VCaP (cell line): ENCODE data around the gene PPP6C.
"Not testable (repeated sequence)": the region's sequence is repeated elsewhere in the genome, so short reads cannot be mapped to it uniquely, and the experiment has no call there.

Source experiments
- H3K27ac ChIP-seq: fragments of 450-650 bp; 2 replicates; pipeline ENCODE4 v1.5.1; 2017
- TF ChIP-seq, protein P1 (sequence below): fragments of 450-650 bp; conservative IDR thresholded peaks from 2 replicates; pipeline ENCODE4 v1.5.1; 2017; ENCODE audit warnings: mild to moderate bottlenecking, moderate library complexity

Gene PPP6C

DNA sequence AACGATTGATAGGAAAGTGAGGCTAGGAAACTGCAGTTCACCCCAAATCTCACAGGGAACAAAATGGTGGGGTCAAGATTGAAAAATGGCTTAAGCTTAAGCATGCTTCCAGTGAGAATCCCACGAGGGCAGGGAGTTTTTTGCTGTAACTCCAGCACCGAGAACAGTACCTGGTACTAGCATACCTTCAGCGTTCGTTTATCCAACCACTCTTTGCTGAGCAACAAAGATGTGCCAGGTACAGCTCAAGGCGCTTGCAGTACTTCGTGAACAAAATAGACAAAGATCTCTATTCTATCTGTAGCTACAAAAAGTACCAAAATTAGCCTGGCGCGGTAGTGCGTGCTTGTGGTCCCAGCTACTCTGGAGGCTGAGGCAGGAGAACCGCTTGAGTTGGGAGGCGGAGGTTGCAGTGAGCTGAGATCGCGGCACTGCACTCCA is 778 bp upstream of the PPP6C start:
- TF ChIP-seq, protein P1, sequence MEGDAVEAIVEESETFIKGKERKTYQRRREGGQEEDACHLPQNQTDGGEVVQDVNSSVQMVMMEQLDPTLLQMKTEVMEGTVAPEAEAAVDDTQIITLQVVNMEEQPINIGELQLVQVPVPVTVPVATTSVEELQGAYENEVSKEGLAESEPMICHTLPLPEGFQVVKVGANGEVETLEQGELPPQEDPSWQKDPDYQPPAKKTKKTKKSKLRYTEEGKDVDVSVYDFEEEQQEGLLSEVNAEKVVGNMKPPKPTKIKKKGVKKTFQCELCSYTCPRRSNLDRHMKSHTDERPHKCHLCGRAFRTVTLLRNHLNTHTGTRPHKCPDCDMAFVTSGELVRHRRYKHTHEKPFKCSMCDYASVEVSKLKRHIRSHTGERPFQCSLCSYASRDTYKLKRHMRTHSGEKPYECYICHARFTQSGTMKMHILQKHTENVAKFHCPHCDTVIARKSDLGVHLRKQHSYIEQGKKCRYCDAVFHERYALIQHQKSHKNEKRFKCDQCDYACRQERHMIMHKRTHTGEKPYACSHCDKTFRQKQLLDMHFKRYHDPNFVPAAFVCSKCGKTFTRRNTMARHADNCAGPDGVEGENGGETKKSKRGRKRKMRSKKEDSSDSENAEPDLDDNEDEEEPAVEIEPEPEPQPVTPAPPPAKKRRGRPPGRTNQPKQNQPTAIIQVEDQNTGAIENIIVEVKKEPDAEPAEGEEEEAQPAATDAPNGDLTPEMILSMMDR: no peak
- peak overlapping the region; percentile 95 for H3K27ac ChIP-seq

DNA sequence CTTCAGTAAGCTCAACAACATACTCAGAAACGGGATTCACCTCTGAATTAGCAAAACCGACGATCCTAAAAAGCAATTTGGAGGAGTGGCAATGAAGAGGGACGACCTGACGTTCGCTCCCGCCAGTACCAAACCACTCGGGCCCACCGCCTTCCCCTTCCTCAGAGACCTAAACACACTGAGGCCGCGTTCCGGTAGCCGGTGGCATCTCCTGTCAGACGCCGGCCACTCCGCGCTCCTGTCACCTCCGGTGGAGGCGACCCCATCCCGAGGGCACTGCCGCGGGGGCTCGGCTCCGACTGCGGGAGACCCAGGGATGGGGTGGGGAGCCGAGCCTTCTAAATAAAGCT is 617 bp downstream of the PPP6C start:
- H3K27ac ChIP-seq: peak overlapping the region; percentile 95
- TF ChIP-seq, protein P1: no peak

DNA sequence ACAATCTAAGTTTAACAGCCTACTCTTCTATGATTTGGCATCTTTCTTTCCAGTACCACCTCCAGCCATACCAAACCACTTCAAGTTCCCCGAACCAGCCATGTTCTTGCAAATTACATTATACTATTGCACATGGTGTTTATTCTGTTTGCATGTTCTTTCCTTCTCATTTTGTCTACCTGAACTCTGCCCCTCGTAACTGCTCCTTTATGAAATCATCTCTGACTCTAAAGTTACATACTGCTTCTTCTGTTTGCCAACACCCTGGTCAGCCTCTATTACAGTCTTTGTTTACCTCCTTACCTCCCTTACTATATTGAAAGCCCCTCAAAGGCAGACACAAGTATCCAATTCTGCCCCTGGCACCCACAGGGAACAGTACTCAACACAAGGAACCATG is 6.0 kb downstream of the PPP6C start:
- TF ChIP-seq, protein P1: no peak
- H3K27ac ChIP-seq: peak overlapping the region; percentile 30

DNA sequence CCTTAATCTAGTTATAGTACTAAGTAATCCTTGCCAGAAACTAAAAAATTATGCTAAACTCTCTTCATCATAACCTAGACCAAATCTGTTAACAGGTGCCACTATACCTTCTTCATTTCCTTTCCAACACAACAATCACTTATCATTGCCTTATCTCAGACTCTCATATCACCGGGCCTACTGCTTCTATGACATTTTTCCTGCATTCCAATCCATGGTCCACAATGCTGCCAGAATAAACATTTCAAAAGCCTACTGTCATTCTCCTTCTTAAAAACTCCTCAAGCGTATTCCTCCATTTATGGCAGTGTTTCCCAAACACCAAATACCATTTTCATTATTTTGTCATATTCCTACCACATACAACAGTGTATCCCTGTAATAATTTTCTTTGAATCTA is 6.5 kb downstream of the PPP6C start:
- TF ChIP-seq, protein P1: no peak
- no peak overlapping the region; the same call in 1 of the 2 replicates for H3K27ac ChIP-seq

DNA sequence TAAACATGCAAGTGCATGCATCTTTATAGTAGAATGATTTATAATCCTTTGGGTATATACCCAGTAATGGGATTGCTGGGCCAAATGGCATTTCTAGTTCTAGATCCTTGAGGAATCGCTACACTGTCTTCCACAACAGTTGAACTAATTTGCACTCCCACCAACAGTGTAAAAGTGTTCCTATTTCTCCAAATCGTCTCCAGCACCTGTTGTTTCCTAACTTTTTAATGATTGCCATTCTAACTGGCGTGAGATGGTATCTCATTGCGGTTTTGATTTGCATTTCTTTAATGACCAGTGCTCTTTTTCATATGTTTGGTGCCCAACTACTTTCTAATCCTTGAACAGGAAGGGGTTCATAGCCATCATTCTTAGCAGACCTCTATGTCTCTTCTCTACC is 7.8 kb downstream of the PPP6C start:
- H3K27ac ChIP-seq: not testable (repeated sequence)

DNA sequence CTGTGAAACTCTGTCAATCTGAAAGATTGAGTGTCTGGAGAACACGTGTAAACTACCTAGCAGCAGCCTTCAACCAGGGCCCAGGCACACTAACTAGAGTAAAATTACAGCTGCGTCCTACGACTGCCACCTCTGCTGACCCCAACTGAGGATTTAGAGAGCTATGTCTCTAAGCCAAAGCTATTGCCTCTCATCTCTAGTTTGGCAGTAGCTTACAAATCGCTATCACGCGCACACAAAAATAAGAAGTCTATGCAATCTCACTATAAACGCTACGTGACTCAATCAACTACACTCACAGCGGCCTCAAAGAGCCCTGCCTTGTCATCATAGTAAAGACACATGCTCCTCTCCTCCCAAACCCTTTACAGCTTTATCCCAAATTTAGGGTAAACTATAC is 8.7 kb downstream of the PPP6C start:
- TF ChIP-seq, protein P1: no peak
- no peak overlapping the region for H3K27ac ChIP-seq

DNA sequence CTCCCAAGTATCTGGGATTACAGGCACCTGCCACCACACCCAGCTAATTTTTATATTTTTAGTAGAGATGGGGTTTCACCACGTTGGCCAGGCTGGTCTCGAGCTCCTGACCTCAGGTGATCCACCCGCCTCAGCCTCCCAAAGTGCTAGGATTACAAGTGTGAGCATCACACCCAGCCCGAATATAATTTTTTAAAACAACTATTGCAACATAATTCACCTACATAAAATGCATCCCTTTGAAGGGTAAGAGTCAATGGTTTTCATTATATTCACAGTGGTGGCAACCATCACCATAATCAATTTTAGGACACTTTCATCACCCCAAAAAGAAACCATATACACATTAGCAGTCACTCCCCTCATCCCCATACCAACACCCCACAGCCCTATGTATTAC is 9.8 kb downstream of the PPP6C start:
- not testable (repeated sequence) for H3K27ac ChIP-seq

DNA sequence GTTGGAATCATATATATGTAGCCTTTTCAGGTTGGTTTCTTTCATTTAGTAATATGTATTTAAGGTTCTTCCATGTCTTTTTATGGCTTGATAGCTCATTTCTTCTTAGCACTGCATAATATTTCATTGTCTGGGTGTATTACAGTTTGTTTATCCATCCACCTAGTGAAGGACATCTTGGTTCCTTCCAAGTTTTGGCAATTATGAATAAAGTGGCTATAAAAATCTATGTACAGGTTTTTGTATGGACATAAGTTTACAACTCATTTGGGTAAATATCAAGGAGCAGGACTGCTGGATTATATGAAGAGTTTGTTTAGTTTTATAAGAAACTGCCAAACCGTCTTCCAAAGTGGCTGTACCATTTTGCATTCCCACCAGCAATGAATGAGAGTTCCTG is 11.7 kb downstream of the PPP6C start:
- TF ChIP-seq, protein P1: no peak
- no peak overlapping the region for H3K27ac ChIP-seq

DNA sequence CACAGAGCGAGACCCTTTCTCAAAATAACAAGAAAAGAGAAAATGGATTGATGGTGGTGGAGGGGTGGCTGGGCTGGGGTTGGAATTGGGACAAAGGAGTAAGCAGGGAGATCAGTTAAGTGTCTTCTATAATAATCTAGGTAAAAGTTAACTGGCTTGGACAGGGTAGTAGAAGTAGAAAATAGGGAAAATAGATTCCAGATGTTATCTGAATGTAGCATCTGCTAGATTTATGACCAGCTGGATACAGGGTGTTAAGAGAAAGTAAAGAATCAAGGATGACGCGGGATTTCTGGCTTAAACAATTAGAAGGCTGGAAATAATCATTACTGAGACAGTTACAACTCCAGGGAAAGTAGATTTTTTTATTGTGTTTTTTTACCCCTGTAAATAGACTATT is 13.0 kb downstream of the PPP6C start:
- H3K27ac ChIP-seq: no peak overlapping the region
- TF ChIP-seq, protein P1: no peak
